Measurements from ENCODE around the gene KDM4C.
"Not testable (repeated sequence)": the region's sequence is repeated elsewhere in the genome, so short reads cannot be mapped to it uniquely, and the experiment has no call there.

The KDM4C gene

DNA sequence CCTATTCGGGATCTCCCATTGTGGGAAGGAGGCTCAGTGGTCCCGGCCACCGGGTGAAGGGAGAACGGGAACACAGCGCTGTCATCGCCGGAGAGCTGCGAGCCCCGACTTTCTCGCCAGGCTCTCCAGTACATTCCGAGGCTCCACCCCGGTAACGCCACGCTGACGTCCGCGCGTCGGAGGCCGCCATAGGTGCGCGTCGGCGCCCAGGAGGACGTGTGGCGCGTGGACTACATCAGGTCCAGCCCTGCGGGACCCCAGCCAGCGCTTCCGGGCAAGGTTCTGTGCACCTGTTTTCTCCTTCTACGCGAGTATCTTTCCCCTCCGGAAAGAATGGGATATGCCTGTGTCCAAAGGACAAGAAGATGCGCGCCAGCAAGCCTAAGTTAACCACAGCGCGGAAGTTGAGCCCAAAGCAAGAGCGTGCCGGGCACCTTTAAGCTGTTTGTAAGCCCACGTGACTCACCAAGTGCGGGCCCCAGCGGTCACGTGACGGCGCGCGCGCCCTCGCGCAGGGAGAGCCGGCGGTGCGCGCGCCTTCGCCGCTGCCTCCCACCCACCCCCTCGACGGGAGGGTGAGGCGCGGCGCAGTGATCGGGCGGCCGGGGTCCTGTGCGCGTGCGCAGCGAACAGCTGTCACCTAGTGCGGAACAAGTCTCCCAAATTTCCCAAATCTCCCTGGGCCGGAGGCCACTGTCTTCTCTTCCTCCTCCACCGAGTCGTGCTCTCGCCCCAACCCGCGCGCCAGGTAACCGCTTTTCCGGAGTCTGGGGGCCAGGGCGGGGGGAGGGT, at the start of gene KDM4C:
TSS of gene KDM4C (plus strand) at position 518 of the 792 bp plus-strand sequence. CDS start 35,016 bp downstream, outside the sequence.
- DNase-seq, result peak; percentile 93

DNA sequence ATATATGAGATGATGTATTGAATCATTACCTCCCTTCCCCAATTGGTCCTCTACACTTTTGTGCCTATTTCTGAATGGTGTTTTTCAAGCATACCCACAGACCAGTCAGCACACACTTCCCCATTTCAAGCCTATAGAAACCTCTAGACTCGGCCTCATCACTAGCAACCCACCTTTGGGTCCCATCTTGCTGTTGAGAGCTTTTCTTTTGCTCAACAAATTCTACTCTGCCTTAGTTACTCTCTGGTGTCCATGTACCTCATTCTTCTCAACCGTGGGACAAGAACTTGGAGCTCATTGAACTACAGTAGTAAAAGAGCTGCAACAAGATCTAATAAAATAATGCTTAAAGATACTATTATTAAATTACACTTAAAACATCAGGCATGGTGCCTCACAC, 49.0 kb upstream of the KDM4C start:
- no peak for DNase-seq

DNA sequence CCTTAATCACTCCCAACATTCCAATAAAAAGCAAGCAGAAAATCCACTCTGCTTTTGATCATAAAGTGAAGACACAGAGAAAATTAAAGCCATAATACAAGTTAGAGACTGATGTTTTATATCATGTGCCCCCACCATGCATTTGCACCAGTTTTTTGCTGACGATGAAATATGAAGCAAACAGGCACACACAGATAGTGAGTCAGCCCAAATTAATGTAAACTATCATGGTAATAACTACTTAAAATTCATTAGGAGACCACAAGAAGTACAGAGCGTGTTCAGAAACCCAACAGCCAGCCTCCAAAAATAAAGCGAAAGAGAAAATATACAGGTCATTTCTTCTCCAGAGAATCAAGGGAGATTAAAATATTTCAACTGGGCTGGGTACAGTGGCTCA, 46.4 kb upstream of the KDM4C start:
- no peak for DNase-seq

DNA sequence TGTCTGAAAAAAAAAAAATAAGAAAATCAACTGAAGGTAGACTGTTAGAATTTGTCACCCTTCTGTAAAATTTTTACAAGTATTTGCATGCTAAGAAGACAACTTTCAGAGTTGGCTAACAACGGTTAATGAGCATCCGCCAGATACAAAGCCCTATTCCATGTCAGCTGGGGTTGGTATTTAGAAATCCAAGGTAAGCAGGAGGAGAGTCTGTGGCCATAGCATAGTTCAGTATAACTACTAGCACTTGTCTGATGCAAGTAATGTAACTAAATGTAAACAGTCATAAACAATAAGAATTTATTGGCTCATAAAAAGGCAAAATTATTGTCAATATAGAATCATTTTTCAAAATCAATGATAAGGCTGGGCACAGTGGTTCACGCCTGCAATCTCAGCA, 45.7 kb upstream of the KDM4C start:
- no peak for DNase-seq

DNA sequence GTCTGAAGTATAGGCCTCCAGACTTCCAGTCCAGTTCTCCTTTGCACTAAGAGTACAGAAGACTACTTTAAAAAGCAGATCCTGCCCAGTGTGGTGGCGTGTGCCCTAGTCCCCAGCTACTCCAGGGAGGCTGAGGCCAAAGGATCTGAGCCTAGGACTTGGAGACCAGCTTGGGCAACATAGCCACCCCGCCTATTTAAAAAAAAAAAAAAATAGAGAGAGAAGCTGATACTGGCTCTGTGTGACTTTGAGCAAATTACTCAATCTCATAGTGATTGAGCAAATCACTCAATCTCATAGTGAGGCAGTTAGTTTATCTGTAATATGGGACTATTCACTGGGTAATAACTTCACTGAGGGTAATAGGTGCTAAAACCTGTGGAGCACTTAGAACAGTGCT, 43.6 kb upstream of the KDM4C start:
- DNase-seq, result no peak

DNA sequence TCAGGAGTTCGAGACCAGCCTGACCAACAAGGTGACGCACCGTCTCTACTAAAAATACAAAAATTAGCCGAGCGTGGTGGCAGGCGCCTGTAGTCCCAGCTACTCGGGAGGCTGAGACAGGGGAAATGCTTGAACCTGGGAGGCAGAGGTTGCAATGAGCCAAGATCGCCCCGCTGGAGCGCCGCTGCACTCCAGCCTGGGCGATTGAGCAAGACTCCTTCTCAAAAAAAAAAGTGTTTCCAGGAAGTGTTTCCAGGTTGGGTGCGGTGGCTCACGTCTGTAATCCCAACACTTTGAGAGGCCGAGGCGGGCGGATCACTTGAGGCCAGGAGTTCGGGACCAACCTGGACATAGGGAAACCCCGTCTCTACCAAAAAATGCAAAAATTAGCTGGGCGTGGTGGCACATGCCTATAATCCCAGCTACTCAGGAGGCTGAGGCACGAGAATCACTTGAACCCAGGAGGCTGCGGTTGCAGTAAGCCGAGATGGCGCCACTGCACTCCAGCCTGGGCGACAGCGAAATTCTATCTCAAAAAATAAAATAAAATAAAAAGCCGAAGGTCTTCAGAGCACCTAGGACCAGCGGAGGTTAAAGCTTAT, 42.5 kb upstream of the KDM4C start:
- DNase-seq, result not testable (repeated sequence)

DNA sequence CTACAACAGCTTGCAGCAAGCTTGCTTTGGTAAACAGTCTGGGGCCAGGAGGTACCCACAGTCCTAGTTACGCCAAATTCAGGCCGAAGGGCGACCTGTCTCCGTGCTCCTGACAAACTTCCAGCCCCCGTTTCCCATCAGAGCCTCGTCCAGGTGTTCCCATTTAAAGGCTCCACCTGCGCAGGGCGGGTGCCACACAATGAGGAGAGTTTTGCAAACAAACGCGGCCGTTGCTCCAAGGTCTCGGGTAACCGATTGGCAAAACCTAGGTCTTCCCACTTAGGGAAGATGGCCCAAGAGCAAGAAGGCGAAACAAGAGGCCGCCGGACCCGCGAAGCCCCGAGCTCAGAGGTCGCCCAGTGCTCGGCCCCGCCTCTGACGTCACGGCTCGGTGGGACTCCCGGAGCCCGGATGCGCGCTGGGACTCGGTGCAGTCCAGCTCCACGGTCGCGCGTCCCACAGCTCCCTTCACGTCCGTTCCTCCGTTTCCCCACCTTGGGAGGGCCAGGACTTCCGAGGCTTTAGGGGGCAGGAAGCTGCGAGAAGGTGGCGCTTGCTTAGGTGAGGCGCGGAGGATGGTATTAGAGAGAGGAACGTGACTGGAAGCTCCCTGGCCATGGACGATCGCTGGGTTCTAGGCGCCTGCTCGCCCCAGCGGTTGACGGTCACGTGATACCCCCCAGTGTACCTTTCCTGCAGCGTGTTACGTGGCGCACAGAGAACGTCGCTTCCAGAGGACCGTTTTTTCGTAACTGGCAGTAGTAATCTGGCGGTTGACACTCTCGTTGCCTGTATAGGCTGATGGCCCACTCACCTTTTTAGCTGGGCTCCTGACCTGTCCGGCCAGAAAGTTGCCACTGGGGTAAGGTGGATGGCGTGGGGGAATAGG, 41.8 kb upstream of the KDM4C start:
- DNase-seq, result peak; percentile 63

DNA sequence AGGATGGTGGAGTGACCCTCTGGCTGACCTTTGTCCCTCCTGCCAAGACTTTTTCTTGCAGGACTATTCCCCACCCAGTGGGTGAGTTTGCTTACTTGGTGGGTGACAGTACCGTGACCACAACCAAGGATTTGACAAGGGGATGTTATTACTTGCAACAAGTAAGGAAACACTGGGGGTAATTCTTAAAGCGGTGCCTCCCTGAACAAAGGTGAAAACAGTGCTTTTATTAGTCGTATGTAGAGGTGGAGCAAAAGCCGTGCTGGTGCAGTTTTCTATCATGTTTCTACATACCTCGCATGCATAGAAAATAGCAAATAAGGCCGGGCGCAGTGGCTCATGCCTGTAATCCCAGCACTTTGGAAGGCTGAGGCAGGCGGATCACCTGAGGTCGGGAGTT, 41.0 kb upstream of the KDM4C start:
- DNase-seq, result no peak

DNA sequence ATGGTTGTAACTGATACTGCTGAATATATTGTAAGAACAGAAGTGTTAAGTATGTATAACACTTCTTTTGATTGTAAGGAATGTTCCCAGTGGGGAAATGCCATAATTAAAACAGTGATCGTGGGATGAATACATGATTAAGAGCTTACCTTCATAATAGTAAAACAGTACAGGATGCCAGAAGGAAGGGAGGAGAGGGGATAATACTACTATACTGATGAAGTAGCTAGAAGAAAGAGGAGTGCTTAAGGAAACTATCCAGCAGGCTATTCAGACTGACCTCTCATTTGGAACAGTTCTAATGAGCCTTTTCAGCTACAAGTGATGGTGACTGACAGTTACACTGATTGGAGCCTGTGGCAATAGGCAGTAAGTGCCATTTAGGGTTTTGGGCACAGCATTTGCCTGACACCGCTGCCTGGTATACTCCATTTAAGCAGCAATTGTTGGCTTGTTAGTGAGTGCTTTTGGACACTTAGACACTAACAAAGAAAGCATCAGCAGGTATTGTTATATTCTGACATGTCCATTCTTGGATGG, 33.8 kb upstream of the KDM4C start:
- DNase-seq, result no peak

DNA sequence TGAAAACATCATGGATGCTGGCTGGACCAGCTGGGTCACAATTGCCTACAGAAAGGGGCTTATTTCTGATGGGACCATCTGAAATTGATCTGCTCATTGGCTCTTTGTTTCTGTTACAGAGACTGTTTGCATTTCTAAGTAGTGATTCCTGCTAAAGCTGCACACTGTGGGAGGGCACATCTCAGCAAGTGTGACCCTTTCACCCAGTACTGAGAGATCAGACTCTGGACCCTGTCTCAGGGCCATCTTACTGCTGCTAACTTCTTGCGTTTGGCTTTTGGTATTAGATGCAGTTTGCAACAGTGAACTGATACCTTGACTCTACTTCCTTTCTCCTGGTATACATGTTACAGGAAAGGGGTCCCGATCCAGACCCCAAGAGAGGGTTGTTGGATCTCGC, 24.5 kb upstream of the KDM4C start:
- DNase-seq, result no peak

DNA sequence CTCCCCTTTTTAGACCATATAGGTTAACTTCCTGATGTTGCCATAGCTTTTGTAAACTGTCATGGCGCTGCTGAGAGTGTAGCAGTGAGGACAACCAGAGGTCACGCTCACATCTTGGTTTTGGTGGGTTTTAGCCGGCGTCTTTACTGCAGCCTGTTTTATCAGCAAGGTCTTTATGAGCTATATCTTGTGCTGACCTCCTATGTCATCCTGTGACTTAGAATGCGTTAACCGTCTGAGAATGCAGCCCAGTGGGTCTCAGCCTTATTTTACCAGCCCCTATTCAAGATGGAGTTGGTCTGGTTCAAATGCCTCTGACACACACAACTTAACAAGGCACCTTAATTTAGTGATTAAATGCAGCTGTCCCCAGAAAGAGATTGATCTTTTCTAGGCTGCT, 23.9 kb upstream of the KDM4C start:
- no peak for DNase-seq

DNA sequence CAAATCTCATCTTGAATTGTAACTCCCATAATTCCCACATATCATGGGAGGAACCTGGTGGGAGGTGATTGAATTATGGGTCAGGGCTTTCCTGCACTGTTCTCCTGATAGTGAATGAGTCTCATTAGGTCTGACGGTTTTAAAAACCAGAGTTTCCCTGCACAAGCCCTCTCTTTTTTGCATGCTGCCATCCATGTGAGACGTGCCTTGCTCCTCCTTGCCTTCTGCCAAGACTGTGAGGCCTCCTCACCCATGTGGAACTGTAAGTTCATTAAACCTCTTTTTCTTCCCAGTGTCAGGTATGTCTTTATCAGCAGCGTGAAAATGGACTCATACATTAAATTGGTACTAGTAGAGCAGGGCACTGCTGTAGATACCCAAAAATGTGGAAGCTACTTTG, 22.4 kb upstream of the KDM4C start:
- DNase-seq, result no peak

DNA sequence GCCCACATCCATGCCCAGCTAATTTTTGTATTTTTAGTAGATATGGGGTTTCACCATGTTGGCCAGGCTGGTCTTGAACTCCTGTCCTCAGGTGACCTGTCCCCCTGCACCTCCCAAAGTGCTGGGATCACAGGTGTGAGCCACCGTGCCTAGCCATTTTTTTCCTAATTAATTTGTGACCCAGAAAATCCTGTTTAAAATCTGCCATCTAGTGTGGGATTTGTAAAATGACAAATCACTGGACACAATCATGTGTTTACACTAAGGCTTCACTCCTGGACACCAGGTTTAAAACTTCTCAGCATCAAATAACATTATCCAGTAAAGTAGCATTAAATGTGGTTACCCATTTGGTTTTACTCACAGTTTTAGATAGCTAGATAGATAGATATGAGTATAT, 18.6 kb upstream of the KDM4C start:
- DNase-seq, result no peak

DNA sequence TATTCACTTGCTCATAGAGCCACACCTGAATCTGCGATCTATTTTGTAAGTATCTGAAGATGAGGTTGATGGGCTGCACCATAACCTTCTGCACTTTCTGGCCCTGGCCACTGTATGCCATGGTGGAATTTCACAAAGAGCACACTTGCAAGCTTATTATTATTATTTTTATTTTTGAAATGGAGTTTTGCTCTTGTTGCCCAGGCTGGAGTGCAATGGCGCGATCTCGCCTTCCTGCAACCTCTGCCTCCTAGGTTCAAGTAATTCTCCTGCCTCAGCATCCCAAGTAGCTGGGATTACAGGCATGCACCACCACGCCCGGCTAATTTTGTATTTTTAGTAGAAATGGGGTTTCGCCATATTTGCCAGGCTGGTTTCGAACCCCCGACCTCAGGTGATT, 8.9 kb upstream of the KDM4C start:
- not testable (repeated sequence) for DNase-seq

DNA sequence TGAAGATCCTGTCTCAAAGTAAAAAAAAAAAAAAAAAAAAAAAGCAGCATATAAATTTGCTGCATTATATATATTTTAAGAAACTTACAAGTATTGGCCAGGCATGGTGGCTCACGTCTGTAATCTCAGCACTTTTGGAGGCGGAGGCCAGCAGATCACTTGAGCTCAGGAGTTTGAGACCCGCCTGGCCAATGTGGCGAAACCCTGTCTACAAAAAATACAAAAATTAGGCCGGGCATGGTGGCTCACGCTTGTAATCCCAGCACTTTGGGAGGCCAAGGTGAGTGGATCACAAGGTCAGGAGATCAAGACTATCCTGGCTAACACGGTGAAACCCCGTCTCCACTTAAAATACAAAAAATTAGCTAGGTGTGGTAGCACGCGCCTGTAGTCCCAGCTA, 2.9 kb upstream of the KDM4C start:
- not testable (repeated sequence) for DNase-seq

DNA sequence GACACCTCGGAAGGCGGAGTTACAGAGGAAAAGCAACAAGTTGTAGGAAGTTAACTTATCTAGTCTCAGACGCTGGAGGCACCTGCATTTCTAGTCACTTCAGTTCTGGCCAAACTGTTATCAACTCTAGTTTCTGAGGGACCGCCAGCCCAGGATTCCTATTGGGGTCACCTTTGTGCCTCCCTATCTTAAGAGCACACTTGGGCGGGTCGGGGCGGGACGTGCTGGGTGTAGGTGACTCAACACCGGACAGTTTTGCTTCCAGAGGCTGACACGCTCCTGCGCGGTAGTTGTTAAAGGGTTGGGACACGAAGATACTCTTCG, 679 bp upstream of the KDM4C start:
- no peak for DNase-seq

DNA sequence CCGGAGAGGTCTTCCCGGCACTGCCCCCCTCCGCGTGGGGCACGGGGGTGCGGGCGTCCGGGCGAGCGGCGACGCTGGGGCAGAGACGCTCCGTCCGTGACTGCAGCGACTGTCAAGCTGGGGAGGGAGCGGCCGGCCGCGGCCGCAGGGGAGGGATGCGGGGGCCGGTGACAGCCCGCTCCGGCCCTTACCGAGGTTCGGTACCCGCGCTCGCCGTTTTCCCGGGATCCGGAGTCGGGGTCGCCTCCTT, 400 bp downstream of the KDM4C start:
- DNase-seq, result no peak

DNA sequence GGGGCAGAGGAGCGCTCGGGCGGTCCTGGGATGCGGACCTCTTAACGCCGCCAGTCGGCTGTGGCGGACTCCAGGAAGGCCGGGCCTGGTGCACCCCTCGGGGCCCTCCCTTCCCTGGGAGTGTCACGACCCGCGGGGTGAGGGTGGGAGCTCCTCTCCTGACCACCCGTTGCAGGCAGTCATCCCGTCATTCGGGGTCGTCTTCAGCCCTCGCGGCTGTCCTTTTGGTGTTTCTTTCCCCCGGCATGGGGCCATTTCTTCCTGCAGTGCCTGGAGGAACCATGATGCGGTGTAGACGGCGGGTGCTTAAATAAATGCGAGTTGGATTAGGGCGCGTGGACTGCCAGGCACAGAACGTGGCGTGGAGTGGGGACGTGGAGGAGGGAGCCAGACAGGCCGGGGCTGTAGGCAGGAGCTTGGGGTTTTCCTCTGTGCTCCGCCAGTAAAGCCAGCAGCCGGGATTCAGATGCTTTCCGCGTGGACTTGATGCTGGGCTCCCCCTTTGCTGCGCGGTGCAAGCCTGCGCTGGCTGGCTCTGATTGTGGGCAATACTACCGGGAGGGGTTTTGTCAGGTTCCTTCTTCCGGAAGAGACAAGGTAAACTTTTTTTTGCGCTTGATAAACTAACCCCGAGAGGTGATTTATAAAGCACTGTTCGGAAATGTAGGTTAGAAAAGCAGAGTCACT, 868 bp downstream of the KDM4C start:
- peak; percentile 60 for DNase-seq

DNA sequence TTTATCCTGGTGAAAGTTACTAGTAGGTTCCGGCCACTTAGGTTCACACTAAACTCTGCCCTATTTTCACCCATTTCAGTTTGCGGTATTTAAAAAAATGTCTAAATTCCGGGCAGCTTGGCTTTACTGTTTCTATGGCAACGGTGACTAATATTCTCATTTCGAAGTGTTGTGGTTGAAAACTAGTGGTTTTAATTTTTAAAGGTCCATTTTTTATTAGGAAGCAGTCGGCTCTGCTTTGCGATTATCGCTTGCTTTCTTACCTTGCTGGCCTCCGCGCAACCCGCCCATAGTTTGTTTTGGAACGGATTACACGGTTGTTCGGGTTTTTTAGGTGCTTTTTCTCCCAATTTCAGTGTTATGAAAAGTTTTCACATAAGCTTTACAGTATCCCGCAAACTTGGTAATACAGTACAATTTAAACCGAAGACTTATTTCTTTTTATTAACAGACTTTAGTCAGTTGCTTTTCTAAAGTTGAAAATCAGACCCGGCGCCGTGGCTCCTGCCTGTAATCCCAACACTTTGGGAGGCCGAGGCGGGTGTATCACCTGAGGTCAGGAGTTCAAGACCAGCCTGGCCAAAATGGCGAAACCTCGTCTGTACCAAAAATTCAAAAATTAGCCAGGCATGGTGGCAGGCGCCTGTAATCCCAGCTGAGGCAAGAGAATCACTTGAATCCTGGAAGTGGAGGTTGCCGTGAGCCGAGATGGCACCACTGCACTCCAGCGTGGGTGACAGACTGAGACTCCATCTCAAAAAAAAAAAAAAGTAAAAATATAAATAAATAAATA, 1.6 kb downstream of the KDM4C start:
- DNase-seq, result peak; percentile 43

DNA sequence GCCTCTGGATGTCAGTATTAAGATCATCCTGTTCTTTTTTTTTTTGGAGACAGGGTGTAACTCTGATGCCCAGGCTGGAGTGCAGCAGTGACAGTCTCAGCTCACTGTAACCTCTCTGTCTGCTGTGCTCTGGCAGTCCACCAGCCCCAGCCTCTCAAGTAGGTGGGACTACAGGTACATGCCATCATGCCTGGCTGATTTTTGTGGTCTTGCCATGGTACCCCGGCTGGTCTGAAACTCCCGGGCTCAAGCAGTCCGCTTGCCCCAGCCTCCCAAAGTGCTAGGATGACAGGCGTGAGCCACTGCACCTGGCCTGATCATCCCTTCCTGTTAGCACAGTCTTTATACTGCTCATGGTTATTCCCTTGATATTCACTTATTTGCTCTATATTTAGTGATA, 3.5 kb downstream of the KDM4C start:
- DNase-seq, result no peak

DNA sequence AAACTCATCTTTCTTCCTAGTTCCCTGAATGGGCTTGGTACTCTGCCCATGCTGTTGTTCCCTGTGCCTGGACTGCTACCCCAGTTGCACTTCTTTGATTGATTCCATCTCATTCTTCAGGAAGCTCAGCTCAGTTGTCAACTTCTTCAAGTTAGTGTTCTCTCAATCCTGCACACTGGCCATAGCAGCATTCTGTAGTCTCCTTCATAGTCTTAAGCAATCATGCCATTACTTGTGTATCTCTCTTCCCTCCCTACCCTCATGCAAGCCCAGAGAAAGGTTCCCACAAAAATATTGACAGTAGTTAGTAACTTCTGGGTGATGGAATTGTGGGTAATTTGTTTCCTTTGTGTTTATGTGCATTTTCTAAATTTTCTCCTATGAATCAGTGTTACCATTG, 5.5 kb downstream of the KDM4C start:
- DNase-seq, result no peak

DNA sequence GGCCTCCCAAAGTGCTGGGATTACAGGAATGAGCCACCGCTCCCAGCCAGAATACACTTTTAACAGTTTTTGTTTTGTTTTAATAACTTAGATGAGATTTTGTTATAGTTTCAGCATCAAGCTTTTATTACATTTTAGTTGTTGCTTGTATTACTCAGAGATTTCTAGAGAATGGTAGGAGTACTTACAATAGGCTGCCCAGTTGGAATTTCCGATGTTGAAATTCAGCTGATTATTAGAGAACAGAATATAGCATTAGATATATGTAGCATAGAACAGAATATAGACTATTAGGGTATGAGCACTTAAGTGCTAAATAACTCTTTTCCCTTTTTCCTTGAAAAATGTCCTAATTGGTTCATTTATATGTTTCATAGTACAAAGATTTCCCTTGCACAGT, 6.2 kb downstream of the KDM4C start:
- no peak for DNase-seq

DNA sequence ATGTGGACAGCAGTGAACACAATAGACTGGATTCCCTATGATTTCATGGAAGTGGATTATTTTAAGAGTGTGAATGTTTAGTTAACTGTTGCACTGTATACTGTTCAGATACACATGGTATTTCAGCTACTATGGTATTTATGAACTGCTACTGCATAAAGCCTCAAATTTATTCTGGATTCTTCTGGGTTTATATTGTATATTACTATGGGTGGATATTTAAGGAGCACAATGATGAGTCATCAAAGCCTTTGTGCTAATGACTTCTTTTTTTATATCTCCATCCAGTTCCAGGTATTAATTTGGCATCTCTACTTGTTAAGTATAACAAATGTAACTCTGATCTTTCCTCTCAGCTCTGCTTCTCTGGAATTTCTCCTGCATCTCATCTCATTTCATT, 6.8 kb downstream of the KDM4C start:
- DNase-seq, result no peak

Data from activated T-cell treated with anti-CD3 and anti-CD28 coated beads, Interleukin-2, amount 50 U/mL, for 1 hour (primary cell).